ENCODE measurements around the gene HOXB3.

- TF ChIP-seq POLR2AphosphoS5 (IDR thresholded peaks at IDR 0.05; ENCODE audit: borderline replicate concordance, low read depth, low read length) = no peak
- TF ChIP-seq EZH2 (IDR thresholded peaks at IDR 0.05) = no peak
Measured at GRCh38 chr17:48555258-48556228, 34.5 kb downstream of the HOXB3 start.

Data from SK-N-MC (cell line).